Thoracic aorta (tissue), 2 donors: ENCODE measurements around the gene TENM3. TPM values are rescaled to one million over a fixed set of nuclear protein-coding genes. Genes with fewer than 3 reads are reported as not detected.

Experiments used
- ATAC-seq: fragments of 150-250 bp; one replicate; pipeline ENCODE4 v1.8.0; 2017; ENCODE audit warnings: low read depth; ENCODE audit not compliant: insufficient number of reproducible peaks, low FRiP score
- DNase-seq: peaks from one replicate; pipeline ENCODE4 v3.0.0-alpha.2; 2020; ENCODE audit warnings: low spot score
- H3K27ac ChIP-seq, 2 donors: fragments of 200-600 bp; sonication (generic); 1 replicate in 1 of 2; 2 replicates in 1 of 2; pipeline ENCODE4 v1.5.1; 2016; ENCODE audit warnings: mild to moderate bottlenecking in 2 of 2, moderate library complexity in 2 of 2
- H3K27me3 ChIP-seq: fragments of 200-600 bp; sonication (generic); replicated peaks from 2 replicates; pipeline ENCODE4 v1.6.0; 2016; ENCODE audit warnings: mild to moderate bottlenecking; ENCODE audit not compliant: insufficient read depth
- H3K36me3 ChIP-seq: fragments of 200-600 bp; sonication (generic); one replicate; pipeline ENCODE4 v1.5.1; 2016
- H3K4me1 ChIP-seq, 2 donors: fragments of 200-600 bp; sonication (generic); 1 replicate in 1 of 2; 2 replicates in 1 of 2; pipeline versions ENCODE4 v1.5.1 to v1.6.0; 2016; ENCODE audit warnings: low read depth in 2 of 2, mild to moderate bottlenecking in 1 of 2; ENCODE audit not compliant: control insufficient read depth in 1 of 2
- H3K4me3 ChIP-seq: fragments of 200-600 bp; sonication (generic); 2 replicates; pipeline ENCODE4 v1.5.1; 2016; ENCODE audit warnings: mild to moderate bottlenecking
- H3K9me3 ChIP-seq: fragments of 200-600 bp; sonication (generic); 2 replicates; pipeline ENCODE4 v1.5.1; 2016
- CTCF ChIP-seq: fragments of 200-600 bp; sonication (generic); IDR thresholded peaks from one replicate; pipeline ENCODE4 v1.5.1; 2019; ENCODE audit warnings: antibody characterized with exemption
- total RNA-seq, 2 donors: library from RNA; depleted of rRNA; stranded (reverse); fragments of >200 nt; gene quantifications; one replicate each; pipeline versions ENCODE4 v1.1.0 to v1.2.3, GENCODE V29; 2016

TENM3 gene
- total RNA-seq, 2 donors from 2014 or later = 0.68 to 8.0 TPM

GRCh38 chr4:182273191-182273935 is 30.2 kb downstream of the TENM3 start:
- Histone ChIP-seq H3K27me3 (no peaks in the 10 kb centered on the region), H3K9me3 (no peaks in the 10 kb centered on the region), H3K36me3 (no peaks in the 10 kb centered on the region), H3K4me1 (no peaks in the 10 kb centered on the region), H3K4me3 (no peak overlapping the region), H3K27ac (no peak overlapping the region)
- ATAC-seq (no peak), DNase-seq (no peak)
- no peak for TF ChIP-seq CTCF

GRCh38 chr4:182276210-182277109 is 33.3 kb downstream of the TENM3 start:
- no peaks in the 10 kb centered on the region for H3K27me3 ChIP-seq
- H3K9me3 ChIP-seq = no peaks in the 10 kb centered on the region
- no peak for TF ChIP-seq CTCF
- no peak overlapping the region for H3K4me3 ChIP-seq
- H3K4me1 ChIP-seq = no peaks in the 10 kb centered on the region
- no peak for DNase-seq
- no peak for ATAC-seq
- no peak overlapping the region for H3K27ac ChIP-seq
- H3K36me3 ChIP-seq = no peaks in the 10 kb centered on the region

- Histone ChIP-seq H3K36me3 (no peaks in the 10 kb centered on the region), H3K9me3 (no peaks in the 10 kb centered on the region), H3K27me3 (no peaks in the 10 kb centered on the region), H3K27ac (no peak overlapping the region), H3K4me1 (no peaks in the 10 kb centered on the region), H3K4me3 (no peak overlapping the region)
- no peak for DNase-seq
- TF ChIP-seq CTCF = no peak
- ATAC-seq = no peak
Observed at GRCh38 chr4:182277377-182277776, 34.2 kb downstream of the TENM3 start.

GRCh38 chr4:182278729-182279128 is 35.5 kb downstream of the TENM3 start:
- H3K27me3 ChIP-seq = no peaks in the 10 kb centered on the region
- H3K36me3 ChIP-seq = no peaks in the 10 kb centered on the region
- no peak for ATAC-seq
- H3K4me1 ChIP-seq = no peaks in the 10 kb centered on the region
- no peak overlapping the region for H3K27ac ChIP-seq
- no peak for TF ChIP-seq CTCF
- H3K9me3 ChIP-seq = no peaks in the 10 kb centered on the region
- no peak overlapping the region for H3K4me3 ChIP-seq
- no peak for DNase-seq

- H3K36me3 ChIP-seq = no peaks in the 10 kb centered on the region
- TF ChIP-seq CTCF = no peak
- no peaks in the 10 kb centered on the region for H3K4me1 ChIP-seq
- H3K9me3 ChIP-seq = no peaks in the 10 kb centered on the region
- H3K27me3 ChIP-seq = no peaks in the 10 kb centered on the region
- H3K4me3 ChIP-seq = no peak overlapping the region
- ATAC-seq = no peak
- no peak overlapping the region for H3K27ac ChIP-seq
- DNase-seq = no peak
Observed at GRCh38 chr4:182280436-182281111, 37.4 kb downstream of the TENM3 start.
